Pulmonary artery endothelial cell (primary cell): ENCODE results near the gene NEMP2. TPM values are rescaled to one million over a fixed set of nuclear protein-coding genes. Genes with fewer than 3 reads are reported as not detected.
"Not testable (repeated sequence)": the region's sequence is repeated elsewhere in the genome, so short reads cannot be mapped to it uniquely, and the experiment has no call there.

Experiments
- DNase-seq: peaks from one replicate; pipeline ENCODE4 v3.0.0-alpha.2; 2011; ENCODE audit warnings: low read depth, low spot score
- total RNA-seq: library from RNA; depleted of rRNA; stranded (reverse); fragments of >200 nt; gene quantifications from 2 replicates; pipeline ENCODE4 v1.2.3, GENCODE V29; 2014

Gene NEMP2
- total RNA-seq, 1 donor from 2014 or later = 3.5 TPM

DNA sequence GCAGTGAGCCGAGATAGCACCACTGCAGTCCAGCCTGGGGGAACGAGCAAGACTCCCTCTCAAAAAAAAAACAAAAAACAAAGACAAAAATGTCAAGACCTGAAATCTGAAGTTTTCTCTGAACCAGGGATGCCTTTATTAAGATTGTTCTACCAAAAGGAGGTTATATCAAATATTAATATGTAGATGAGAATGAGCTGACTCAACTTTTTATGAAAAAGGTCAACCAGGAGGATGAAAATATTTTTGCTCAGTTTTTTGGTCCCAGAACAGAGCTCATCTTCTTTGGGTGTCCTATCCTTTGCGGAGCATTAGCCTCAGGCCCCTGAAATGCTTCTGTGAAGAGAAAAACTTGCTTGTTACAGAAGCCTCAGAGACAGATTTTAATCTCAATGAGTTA is 44.0 kb downstream of the NEMP2 start:
- DNase-seq = no peak

DNA sequence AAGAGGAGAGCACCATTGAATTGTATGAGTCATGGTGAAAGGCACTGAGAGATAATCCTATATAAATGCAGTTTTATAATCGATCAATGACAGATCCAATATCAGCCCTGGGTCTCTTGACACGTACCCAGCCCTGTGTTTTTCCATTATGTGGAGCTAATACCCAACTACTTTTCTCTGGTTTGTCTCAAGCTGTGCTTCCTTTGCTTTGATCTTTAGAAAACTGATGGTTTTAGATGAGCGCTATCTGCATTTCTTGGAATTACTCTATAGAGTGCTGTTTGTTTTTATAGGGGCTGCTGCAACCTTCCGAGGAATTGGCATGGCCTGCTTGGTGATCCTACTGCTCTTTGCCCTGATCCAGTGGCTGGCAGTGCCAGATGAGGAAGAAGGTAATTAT is 45.0 kb downstream of the NEMP2 start:
- no peak for DNase-seq

DNA sequence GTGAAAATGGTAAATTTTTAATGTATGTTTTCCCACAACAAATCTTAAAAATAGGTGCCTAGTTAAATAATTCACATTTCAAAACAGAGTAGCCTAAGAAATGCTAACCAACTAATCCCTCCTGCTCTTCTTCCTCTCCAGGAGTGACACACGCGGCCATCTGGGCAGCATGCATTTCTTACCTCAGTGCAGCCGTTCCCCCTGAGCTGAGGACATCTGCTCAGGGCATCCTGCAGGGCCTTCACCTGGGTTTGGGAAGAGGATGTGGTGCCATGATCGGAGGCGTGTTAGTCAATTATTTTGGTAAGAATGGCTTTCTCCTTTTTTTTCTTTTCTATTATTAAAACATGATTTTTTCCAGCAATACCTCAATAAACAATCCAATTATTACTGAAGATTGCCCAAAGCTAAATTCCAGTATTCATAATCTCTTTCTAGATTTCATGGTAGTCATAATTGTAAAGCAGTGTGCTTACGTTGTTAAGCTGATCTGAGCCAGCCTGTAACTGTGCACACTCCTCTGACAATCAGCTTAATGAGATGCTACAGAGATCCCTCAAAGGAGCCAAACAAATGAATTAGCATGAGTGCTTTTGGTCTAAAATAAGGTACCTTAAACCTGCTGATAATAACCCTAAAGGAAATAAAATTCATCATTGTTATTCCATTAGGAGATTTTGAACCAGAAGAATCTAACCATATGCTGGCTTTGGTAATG is 45.8 kb downstream of the NEMP2 start:
- DNase-seq = no peak

DNA sequence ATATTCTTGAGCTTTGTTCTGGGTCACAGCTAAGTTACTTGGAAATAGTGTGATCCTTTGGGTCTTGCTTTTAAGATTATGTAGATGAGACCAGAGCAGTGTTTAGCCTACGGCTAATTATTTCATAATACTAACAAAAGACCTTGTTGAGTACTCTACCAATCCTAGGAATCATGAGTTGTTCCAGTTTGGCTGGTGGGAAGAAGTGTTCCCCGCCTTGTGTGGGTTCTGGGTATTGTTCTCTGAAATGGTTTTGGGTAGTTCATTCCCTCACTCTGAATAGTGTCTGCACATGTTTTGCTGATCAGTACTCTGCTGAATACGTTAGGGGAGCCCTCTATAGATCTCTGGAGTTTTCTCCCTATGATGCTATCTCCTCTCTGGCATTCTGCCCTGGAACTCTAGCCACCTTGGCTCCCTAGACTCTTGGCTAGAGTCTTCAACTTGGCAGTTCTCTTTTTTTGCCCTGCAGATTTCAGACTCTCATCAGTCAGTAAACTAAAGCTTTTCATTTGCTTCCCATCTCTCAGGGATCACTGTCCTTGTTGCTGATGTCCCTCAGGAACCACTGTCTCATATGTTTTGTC is 48.4 kb downstream of the NEMP2 start:
- no peak for DNase-seq

DNA sequence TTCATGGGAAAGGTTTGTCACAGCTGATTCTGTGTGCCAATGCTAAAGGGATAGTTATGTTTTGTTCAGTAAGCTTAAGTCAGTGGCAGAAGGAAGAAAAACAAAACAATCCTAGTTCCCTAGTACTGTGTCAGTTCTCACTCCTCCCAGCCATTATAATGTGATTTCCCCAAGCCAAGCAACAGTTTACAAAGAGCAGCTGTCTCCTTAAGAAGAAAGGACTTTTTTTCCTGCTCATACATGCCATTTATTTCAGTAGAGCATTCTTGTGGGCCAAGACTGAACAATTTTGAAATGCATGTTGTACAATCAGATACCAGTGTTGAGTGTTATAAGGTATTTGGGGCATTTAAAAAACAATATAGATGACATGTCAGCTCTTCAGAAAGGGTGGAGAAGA is 52.1 kb downstream of the NEMP2 start:
- no peak for DNase-seq

DNA sequence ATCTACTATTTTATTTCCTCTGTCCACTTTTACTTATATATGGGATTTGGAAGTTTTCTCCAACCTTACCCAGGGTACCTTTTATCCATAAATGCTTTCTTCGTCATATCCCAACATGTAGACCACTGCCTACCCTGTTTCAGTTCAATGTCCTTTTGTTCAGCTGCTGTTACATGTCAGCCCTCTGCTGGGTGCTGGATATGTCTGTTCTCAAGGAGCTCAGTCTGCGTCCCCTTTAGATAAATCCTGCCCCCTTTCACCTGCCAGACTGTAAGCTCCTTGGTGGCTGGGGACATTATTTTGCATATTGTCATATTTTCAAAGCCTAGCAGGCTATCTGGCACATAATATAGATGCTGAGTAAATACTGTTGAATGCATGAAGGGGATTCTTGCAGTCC is 53.2 kb downstream of the NEMP2 start:
- DNase-seq = no peak

DNA sequence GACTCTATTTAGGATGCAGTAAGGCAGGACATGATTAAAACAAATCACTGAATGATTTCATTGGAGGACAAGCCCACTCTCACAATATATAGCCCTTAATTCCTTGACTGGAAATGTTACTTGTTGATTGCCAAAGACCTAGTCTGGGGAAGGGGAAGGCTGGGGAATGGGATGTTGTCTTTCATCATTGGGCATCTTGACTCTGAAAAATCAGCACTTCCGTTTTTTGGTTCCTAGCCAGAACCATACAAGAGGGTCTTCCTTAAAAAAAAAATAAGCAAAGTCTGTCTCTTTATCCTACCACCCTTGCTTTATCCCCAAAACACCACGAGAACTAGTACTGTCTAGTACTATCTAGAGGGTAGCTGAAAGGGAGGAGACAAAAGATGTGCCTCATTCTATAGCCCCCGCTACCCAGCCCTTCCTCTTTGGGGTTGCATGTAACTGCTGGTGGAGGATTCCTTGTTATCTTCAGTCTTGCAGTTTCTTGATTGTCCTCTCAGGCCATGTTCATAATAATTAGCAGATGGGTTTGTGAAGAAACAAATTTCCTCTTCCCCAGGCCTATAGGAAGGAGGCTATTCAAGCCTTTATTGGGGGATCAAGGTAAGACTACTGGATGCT is 55.8 kb downstream of the NEMP2 start:
- DNase-seq = no peak

DNA sequence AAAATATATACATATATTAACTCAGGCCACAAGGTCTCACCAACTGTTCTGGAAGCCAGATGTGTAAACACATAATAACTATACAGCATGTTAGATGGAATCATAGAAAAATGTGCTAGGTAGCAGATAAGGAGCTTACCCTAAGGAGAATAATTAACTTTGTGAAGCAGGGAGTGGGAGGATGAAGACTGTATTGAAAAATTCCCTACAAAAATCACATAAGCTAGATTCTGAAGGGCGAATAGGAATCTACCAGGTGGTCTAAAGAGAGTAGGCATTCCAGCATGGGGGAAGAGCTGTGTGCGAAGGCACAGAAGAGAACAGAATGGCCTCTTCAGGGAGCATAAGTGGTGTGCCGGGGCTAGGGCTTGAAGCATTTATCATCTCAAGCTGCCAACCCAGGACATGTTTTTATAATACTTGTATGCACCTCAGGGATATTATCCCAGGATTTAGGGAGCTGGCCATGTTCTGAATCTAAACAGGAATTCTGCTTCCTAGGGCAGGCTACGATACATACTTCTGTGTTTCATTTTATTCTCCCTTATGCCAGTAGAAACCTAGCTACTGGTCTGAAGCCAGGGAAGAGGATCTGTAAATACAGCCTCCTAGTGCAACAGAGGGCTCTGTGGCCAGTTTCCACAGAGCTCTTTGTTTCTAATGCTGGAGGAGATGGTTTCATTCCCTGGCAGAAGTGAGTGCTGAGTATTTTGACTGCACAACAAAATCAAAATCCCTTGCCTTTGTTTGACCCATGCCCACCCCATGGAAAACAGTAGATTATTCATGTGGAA is 56.7 kb downstream of the NEMP2 start:
- no peak for DNase-seq

DNA sequence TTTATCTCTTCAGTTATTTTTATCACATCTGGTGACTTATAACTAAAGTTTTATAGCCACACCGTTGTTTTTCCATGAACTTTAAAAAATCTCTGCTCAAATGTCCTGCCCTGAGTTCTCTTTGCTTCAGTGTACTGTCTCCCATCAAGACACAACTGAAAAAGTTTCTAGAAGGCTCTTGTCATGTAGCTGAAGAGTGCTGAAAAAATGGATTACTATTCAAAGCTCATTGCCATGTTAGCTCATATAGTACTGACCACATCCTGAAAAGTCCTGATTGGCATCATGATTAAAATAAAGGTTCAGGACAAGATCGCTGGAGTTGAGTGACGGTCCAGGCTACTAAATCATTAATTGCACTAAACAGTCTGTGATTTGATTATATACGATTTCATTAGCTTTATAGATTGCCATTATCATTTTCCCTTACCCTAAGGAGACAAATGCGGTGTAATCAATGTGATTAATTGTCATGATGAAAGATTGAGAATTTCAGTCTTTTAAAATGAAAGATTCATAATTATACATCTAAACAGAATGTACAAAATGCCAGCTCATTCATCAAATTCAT is 64.2 kb downstream of the NEMP2 start:
- no peak for DNase-seq

DNA sequence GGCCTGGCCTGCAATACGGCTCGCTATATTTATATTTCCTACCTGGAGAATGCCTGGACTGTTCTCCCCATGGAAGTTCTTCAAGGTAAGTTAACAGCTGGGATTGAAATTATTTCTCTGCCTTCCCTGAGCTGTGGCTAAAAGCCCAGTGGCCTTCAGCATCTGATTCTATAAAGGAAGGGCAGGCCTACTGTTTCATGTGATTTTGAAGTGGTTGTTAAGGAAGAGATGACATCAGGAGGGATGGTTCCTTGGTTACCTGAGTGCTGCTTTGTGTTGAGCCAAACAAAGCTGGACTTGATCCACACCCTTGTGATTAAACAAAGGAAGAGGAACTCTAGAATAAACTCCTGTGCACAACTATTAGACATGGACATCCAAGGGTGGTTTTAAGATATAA is 64.8 kb downstream of the NEMP2 start:
- DNase-seq = peak; percentile 95

DNA sequence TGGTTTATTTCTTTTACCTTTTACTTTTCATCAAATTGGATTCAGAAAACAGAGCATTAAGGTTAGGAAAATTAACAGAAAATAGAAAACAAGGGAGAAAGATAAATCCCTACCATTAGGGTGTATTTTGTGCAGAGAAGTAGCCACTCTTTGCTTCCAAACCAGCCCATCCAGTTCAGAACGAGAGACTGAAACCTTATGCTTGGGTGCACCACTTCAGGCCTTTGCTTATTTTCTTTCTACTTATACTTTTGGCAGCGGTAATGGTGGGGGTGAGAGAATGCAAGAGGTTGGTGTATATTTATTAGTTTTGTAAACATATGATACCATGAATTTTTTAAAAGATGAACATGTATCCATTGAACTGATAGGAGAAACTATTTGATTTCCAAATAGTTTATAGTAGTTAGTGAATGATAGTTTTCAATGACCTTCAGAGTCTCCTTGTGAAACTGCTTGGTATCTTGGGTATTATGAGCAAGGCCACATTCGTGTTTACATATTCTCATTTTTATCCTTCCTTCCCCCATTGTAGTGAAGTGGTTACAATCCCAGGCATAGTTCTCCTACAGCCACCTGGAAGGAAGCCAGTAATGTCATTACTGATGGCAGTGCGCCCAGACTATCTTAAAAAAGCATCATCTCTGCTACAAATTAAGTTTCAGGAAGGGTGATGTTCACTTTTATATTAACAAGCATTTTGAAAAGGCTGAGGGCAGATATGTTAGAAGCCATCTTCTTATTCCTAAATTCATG is 65.5 kb downstream of the NEMP2 start:
- peak; percentile 84 for DNase-seq

DNA sequence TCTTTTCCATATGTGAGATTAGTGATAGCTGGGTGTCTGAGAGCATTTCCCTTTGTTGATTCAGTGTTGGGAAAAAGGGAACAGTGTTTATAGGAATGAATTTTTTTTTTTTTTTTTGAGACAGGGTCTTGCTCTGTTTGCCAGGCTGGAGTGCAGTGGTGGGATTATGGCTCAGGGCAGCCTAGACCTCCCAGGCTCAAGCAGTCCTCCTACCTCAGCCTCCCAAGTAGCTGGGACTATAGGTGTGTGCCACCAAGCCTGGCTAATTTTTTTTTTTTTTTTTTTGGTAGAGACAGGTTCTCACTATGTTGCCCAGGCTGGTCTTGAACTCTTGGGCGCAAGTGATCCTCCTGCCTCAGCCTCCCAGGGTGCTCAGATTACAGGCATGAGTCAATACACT is 66.2 kb downstream of the NEMP2 start:
- DNase-seq = not testable (repeated sequence)

DNA sequence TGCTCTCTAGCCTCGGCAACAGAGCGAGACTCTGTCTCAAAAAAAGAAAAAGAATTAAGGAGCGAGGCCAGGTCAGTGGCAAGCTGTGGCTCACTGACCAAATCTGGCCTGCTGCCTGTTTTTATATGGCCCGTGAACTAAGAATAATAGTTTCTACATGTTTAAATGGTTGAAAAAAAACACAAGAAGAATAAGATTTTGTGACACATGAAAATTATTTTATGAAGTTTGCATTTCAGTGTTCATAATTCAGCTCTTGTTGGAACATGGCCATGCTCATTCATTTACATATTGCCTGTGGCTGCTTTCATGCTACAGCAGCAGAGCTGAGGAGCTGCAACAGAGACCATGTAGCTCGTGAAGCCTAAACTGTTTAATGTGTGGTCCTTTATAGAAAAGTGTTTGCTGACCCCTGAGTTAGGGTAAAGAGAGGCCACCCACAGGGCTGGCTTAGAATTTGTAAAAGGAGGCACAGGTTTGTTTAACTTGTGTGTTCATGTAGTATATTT is 66.9 kb downstream of the NEMP2 start:
- no peak for DNase-seq

DNA sequence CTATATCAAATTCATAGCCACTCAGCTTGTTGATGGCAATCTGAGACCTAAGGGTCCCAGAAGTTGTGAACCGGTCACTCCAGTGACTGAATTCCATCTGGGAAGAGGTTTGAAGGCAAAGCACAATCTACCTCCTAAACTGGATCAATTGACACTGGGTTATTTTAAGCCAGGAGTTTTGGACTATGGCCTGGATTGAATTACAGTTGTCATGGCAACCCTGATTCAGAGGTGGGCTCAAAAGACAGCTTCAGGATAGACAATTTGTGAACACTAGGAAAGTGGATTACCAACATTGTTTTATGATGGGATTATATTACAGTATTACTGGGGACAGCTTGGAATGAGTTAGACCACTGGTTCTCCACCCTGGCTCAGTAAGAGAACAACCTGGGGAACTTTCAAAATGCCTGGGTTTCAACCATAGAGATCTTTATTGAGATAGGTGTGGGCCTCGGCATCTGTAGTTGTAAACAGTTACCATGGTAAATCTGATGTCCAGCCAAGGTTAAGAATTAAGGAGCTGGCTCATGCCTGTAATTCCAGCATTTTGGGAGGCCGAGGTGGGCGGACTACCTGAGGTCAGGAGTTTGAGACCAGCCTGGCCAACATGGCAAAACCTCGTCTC is 67.6 kb downstream of the NEMP2 start:
- no peak for DNase-seq

DNA sequence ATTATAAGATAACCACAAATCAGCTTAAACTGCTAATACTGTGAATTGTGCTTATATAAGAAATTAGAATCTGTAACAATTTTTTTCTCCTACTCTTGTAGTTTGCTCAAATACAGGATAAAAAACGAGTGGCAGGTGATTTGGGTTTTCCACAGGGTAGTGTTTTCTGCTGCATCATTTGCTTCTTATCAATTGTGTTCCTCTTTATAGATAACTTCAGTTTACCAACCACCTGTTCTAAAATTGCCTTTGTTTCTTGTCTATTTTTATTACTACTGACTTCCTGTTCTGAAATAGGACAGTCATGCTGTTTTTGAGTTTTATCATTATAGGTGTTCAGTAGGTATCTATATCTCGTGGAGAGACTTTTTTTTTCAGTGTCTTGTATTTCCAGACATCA is 69.5 kb downstream of the NEMP2 start:
- no peak for DNase-seq

DNA sequence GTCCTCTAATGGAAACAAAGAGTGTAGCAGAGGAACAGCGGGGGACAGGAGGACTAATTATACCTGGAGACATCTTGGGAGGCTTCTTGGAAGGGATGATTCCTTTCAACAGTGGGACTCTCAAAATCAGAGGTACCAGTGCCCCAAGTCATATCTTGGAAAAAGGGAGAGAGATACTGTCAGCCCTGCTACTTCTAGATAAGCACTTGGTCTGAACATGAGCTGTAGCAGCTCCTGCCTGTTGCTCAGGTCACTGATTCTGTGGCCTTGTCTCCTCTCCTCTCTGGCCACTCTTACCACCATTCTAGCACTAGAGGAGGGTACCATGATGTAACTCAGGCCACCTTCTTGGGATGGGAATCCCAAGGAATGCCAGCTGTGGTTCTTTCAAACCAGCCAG is 71.9 kb downstream of the NEMP2 start:
- DNase-seq = no peak

DNA sequence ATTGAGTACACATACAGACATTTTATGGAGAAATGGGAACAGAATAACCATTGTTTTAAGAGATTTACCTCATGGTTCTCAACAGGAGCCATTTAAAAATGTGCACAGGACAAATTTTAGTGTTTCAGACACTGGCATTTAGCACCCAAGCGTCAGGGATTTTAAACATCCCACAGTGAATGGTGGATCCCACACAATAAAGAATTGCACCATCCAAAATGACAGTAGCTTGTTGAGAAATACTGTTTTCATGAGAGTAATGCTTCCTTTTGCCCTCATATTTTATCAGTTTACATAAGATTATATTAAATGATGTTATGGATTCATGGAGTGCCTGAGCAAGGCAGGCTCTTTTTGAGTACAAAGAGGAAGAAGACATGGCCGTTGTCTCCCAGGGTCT is 72.3 kb downstream of the NEMP2 start:
- DNase-seq = no peak

DNA sequence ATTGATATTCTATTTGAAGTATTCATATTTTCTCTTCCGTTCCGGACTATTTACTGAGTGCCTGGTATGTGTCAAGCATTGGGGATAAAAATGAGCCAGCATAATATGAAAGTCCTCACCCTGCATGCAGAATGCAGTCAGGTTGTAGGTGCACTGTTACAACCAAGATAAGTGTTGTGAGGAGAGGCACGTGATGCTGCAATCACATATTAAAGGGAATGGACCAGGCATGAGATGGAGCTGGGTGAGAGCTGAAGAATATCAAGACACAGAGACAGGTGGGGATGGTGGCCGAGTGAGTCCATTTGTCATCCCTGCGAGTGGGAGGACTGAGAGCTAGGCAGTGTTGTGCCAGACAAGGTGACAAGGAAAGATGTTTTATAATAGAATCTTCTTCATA is 74.0 kb downstream of the NEMP2 start:
- DNase-seq = no peak

DNA sequence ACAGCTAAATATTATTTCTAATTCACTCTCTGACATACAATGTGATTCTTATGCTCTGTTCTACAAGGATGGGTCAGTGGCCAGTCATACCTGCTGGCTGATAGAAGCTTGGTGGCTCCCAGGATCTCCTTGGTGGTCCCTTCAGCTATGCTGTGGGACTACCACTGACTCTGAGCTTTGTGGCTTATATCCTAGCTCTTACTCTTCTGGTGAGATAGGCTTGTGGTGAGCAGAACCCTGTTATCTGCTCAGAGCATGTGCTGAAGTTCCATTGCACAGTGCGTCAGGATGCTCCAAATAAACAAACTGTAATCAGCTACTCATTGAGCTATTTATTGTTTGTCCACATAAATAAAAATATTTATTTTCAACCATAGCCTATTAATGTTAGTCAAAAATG is 74.6 kb downstream of the NEMP2 start:
- DNase-seq = no peak

DNA sequence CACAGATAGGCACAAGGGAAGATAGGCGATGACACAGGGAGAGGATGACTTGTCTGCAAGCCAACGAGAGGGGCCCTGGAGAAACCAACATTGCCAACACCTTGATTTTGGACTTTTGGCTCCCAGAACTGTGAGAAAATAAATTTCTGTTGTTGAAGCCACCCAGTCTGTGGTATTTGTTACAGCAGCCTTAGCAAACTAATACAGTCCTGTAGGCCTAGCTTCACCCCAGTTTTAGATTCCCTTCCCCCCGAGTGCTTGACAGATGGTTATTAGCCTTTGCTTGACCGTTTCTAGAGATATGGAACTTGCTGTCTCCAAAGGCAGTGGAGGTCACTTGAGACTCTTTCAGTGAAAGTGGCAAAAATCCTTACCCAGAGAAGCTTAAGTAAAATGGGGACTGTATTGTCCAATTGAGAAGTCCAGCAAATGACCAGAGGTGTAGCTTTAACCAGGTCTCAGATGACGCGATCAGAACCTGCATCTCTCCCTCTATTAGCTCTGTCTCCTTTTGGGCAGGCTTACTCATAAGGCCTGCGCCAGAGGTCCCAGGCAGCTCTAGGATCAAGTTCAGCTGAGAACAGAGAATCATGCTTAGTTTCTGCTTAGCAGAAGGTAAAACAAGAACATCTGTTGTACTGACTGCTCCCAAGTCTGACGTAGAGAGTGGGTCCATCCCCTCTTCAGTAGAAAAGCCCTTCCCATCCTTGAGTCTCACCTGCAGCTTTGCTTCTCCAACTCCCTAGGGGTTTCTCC is 76.0 kb downstream of the NEMP2 start:
- no peak for DNase-seq
